ENCODE data around the gene POLR3G.

The POLR3G gene, protein sequence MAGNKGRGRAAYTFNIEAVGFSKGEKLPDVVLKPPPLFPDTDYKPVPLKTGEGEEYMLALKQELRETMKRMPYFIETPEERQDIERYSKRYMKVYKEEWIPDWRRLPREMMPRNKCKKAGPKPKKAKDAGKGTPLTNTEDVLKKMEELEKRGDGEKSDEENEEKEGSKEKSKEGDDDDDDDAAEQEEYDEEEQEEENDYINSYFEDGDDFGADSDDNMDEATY

GRCh38 chr5:90474235-90475107 is at the start of gene POLR3G, which contains the start of gene MBLAC2:
Gene POLR3G, plus strand, starts transcription at chr5:90474864. Its CDS starts 10,704 bp downstream, at chr5:90485568.
Gene MBLAC2, minus strand, starts transcription at chr5:90474771. Its CDS starts 479 bp downstream, at chr5:90474292.
- ATAC-seq = peak; percentile 87 to 88

DNA sequence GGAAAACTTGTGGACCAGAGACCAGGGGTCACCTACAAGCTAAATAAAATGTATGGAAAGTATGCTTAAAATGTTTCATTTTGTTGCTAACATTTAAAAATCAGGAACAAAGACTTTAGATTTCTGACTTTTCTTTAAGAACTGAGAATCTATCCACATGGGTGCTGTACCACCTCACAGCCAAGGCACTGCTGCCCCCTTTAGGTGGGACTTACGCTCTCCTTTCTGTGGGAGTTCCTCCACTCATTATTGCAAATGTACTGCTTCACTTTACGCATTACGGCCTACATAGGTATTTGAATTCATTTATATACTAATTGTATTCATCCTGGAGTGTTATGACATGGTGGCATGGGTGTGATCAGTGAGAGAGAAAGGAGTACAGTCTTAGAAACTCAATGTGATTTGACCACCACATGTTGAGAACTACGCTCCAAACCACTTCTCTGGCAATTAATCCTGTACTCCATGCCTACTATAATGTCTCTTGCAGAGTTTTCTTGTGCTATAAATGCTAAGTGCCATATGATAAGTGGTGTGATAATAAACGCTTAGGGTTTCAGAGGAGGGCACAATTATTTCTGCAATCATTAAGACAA is 40.4 kb upstream of the POLR3G start:
- ATAC-seq = peak in 1 of 2 donors; percentile 43

GRCh38 chr5:90437663-90438062 is 37.0 kb upstream of the POLR3G start:
- no peak for ATAC-seq

DNA sequence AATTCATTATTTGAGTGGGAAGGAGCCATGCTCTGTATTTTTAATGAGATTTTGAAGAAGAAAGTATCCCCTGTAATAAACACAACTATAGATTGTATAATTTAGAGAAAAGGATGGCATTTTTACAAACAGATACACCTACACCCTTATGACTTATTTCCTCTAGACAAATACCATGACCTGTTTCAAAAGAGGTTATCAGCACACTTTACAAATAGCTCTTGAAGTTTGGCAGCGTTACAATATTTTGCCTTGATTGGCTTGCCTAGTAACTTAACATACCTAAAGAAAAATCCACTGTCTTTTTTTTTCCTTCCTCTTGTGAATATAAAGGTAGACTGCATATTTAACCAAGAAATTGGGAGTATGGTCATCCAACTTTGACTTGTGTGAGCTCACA is 36.6 kb upstream of the POLR3G start:
- ATAC-seq = no peak

GRCh38 chr5:90440644-90441043 is 34.0 kb upstream of the POLR3G start:
- no peak for ATAC-seq

DNA sequence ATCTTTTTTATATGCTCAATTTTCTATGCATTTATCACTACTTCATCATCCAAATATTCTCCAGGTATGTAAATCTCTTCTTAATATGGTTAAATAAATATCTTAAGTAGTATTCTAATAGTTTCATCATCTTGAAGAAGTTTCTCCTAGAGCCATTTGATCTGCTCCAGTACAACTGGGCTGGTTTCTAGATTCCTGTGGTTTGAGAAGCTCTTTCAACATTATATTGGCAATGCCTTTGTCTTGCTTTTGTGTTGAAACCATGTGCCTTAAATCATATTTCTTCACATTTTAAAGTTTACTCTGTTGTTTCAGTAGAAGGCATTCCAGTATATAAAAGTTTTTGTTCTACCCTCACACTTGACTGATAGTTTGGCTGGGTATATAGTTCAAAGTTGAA is 27.7 kb upstream of the POLR3G start:
- no peak for ATAC-seq

DNA sequence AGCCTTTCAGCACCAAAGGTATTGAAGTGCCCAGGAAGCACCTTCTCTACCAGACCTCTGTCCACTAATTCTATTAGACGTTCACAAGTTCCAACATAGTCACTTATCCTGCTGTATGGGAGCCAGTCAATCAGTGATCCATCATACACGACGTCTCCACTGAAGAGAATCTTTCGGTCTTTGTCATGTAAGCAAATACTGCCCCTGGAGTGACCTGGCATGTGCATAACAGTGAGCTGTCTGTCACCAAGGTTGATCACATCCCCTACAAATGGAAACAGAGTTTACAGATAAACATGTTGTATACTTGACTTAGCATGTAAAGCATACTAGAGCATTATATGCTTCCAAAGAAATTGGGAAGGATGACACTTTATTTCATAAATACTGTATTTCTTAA is 13.4 kb upstream of the POLR3G start:
- ATAC-seq = no peak

DNA sequence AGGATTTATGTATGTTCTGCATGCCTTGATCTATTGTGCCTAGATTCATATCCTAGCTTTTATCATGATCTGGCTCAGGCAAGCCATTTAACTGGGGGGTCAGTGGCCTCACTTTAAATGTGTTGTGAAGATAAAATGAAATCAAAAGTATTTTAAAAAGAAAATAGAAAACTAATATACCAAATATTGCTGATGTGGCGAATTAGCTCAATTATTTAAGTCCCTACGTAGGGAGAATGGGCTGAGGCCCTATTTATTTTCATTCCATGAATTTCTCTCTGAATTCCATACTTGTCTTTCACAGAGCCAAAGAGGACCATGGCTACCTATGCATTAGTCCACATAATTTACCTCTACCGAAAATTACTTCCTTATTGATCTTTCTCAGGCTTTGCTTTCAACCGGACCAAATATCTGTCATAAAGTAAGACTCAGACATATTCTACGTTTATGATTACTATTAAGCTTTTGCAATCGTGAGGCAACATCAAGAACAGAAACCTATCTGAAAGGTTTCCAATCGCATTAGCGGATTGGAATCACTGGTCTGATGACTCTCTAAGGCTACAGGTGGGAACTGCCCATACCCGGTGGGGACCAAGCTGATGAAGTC is 1.8 kb upstream of the POLR3G start:
- no peak for ATAC-seq

- ATAC-seq = peak in 1 of 2 donors; percentile 1
These were observed 1.0 kb upstream of the POLR3G start for GRCh38 chr5:90473396-90474234.

DNA sequence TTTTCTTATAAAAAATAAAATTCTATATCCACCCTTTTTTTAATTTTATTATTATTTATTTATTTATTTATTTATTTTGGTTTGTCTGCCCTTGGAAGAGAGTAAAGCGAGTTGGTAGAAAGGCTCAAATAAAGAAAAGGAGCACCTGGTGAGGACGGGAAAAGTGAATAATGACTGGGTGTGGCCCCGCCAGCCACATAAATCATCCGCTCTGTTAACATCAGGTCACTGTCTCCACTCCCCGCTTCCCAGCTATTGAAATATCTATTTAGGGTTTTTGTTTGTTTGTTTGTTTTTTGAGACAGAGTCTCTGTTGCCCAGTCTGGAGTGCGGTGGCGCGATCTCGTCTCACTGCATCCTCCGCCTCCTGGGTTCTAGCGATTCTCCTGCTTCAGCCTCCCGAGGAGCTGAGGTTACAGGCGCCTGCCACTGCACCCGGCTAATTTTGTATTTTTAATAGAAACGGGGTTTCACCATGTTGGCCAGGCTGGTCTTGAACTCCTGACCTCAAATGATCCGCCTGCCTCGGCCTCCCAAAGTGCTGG is 844 bp downstream of the POLR3G start:
- no peak for ATAC-seq

- ATAC-seq = no peak
These were observed 1.7 kb downstream of the POLR3G start for GRCh38 chr5:90476391-90476790.

GRCh38 chr5:90477073-90477472 is 2.4 kb downstream of the POLR3G start:
- ATAC-seq = no peak

DNA sequence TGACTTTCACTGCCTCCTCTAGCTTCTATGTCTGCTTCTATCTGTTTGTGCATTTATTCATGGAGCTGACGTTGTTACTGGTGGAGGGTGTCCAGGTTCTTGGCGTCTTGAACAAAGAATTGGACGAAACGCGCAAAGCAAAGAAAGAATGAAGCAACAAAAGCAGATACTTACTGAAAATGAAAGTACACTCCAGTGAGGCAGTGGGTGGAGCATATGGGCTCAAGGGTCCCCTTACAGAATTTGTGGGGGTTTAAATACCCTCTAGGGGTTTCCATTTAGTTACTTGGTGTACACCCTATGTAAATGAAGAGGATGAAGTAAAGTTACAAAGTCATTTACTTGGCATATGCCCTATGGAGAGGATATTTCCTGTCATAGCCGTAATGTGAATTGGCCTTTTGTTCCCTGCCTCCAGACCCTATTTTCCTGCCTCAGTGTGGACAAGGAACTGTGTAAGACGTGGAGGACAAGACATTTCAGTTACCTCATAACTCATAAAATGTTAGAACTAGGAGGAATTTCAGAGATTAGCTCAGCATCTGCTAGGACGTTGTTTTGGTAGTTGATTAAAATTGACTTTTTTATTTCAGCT is 3.1 kb downstream of the POLR3G start:
- no peak for ATAC-seq

- ATAC-seq = no peak
These were observed 5.1 kb downstream of the POLR3G start for GRCh38 chr5:90479611-90480385.

DNA sequence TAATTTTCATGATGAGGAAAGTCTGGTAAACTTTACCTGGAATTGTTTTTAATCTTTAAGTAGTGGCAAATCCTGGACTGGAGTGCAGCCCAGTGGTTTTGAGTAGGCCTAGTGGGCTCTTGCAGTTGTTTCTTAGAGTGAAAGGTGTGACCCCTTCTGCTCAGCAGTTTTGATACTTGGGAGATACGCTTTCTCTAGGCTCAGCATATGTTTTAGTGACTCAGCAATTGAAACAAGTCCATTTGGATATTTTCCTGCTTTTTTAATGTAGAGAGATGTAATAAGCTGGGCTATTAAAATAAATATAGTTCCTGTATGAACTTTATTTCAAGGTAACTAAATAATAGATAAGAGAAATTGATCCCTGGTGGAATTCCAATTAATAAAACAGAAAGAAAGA is 6.0 kb downstream of the POLR3G start:
- ATAC-seq = no peak

DNA sequence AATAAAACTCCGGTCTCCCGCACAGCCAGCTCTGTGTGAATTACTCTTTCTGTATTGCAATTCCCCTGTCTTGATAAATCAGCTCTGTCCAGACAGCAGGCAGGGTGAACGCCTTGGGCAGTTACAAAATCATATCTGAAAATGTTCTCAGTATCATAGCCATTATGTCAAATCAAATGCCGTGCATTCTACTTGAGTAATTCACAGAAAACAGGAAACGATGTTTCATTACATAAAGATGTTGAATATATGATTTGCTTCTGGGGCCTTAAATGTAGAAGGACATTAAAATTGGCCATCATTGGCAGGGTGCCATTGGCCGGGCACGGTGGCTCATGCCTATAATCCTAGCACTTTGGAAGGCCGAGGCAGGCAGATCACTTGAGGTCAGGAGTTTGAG is 8.5 kb downstream of the POLR3G start:
- no peak for ATAC-seq

GRCh38 chr5:90484540-90484939 is 9.9 kb downstream of the POLR3G start:
- no peak for ATAC-seq

- no peak for ATAC-seq
These were observed 14.1 kb downstream of the POLR3G start for GRCh38 chr5:90488791-90489190.

DNA sequence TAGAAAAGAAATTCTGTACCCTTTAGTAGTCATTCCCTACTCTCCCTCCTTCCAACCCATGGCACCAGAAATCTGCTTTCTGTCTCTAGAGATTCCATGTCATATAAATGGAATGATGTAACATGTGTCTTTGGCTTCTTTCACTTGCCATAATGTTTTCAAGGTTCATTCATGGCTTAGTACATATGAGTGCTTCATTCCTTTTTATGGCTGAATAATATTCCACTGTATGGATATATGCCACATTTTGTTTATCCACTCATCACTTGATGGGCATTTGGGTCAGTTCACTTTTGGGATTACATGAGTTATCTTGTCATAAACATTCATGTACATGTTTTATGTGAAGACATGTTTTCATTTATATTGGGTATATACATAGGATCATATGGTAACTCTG is 19.4 kb downstream of the POLR3G start:
- ATAC-seq = no peak

DNA sequence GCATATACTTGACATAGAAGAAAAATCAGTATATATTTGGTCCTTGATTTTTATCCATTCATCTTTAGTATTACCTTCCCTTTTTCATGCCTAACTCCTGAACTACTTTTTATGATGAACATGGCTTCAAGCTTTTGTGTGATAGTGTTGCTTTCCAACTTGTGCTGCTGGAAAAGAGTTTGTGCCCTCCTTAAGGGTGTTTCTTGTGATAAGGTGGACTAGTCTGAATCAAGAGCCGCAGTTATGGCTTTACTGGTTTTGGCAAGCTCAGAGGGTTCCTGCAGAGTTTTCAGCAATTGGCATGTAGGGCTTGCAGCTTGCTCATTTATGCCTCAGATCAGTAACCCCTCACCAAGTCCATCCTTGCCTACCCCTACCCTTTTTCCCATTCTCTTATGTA is 20.5 kb downstream of the POLR3G start:
- ATAC-seq = no peak

DNA sequence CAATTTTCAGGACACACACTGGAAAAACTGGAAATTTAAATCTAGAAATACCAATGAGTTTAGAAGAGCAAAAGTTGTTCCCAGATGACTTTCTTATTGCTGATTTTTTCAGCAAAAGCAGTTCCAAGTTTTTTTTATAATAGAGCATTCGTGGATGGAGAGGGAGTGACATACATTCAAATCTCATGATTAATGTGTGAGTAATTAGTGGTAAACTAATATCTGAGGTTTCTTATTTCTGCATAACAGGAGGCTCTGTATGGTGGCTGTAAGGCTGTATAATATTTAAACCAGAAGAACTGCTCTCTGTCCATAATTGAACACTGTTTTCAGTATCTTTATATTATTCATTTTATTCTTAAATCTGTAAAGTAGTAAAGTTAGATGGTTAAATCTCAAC is 28.9 kb downstream of the POLR3G start:
- ATAC-seq = no peak

Data from activated CD4-positive, CD25-positive, alpha-beta regulatory T cell treated with anti-CD3 and anti-CD28 coated beads, Interleukin-2, amount 50 U/mL, for 24 hours (primary cell).